Common myeloid progenitor, CD34-positive (primary cell): ENCODE results near the gene MAP2K5.

Experiments used
- CTCF ChIA-PET: fragments of 350-600 bp; sonication (Branson Sonifier 250); formaldehyde crosslinking; loops from one replicate; lab custom pipeline; 2021; ENCODE audit warnings: antibody characterized with exemption; lab: Charles Lee
- POLR2A ChIA-PET: fragments of 350-600 bp; sonication (Branson Sonifier 250); formaldehyde crosslinking; loops from one replicate; lab custom pipeline; 2021; ENCODE audit warnings: antibody characterized with exemption; lab: Charles Lee
- DNase-seq, 3 donors: peaks; one replicate each; pipeline versions ENCODE4 v3.0.0 to v3.0.0-alpha.2; 2013
- H3K27ac ChIP-seq, 2 experiments: 1 replicate in 1 of 2; 2 replicates in 1 of 2; pipeline ENCODE4 v1.7.0; 2013; ENCODE audit warnings: inconsistent platforms in 2 of 2, low read length in 2 of 2, mild to moderate bottlenecking in 2 of 2, low read depth in 1 of 2, moderate library complexity in 1 of 2; ENCODE audit not compliant: severe bottlenecking in 2 of 2, insufficient read depth in 1 of 2, poor library complexity in 1 of 2
- H3K27me3 ChIP-seq, 5 experiments: replicated peaks in 2 of 5; 1 replicate in 3 of 5; 2 replicates in 2 of 5; pipeline versions ENCODE4 v1.6.1 to v1.7.0; 2013; ENCODE audit warnings: low read length in 4 of 5, mild to moderate bottlenecking in 2 of 5, moderate library complexity in 2 of 5, inconsistent platforms in 1 of 5; ENCODE audit not compliant: insufficient read depth in 5 of 5, control insufficient read depth in 4 of 5
- H3K36me3 ChIP-seq, 4 experiments: 1 replicate in 2 of 4; 2 replicates in 2 of 4; pipeline versions ENCODE4 v1.6.1 to v1.7.0; 2013; ENCODE audit warnings: low read length in 3 of 4, control low read depth in 1 of 4, mild to moderate bottlenecking in 1 of 4; ENCODE audit not compliant: control insufficient read depth in 4 of 4, insufficient read depth in 4 of 4
- H3K4me1 ChIP-seq, 4 experiments: 1 replicate in 3 of 4; 2 replicates in 1 of 4; pipeline versions ENCODE4 v1.6.1 to v1.7.1; 2013; ENCODE audit warnings: low read length in 3 of 4, mild to moderate bottlenecking in 3 of 4, control low read depth in 1 of 4, inconsistent platforms in 1 of 4, moderate library complexity in 1 of 4; ENCODE audit not compliant: control insufficient read depth in 4 of 4, insufficient read depth in 4 of 4; ENCODE audit errors: control extremely low read depth in 1 of 4
- H3K4me3 ChIP-seq, 7 experiments: 1 replicate in 4 of 7; 2 replicates in 3 of 7; pipeline versions ENCODE4 v1.5.1 to v1.7.0; 2013; ENCODE audit warnings: mild to moderate bottlenecking in 7 of 7, low read length in 6 of 7, moderate library complexity in 6 of 7, inconsistent platforms in 2 of 7, low read depth in 2 of 7, control low read depth in 1 of 7; ENCODE audit not compliant: insufficient read depth in 4 of 7, control insufficient read depth in 1 of 7; ENCODE audit errors: extremely low read depth in 1 of 7
- H3K9me3 ChIP-seq, 5 experiments: 1 replicate in 4 of 5; 2 replicates in 1 of 5; pipeline versions ENCODE4 v1.6.1 to v1.7.1; 2013; ENCODE audit warnings: low read length in 4 of 5, mild to moderate bottlenecking in 2 of 5, inconsistent platforms in 1 of 5, low read depth in 1 of 5, moderate library complexity in 1 of 5; ENCODE audit not compliant: control insufficient read depth in 4 of 5, insufficient read depth in 2 of 5; ENCODE audit errors: control extremely low read depth in 1 of 5
- WGBS: methylation state at CpG from one replicate; pipeline ENCODE4 v1.1.5; 2013; ENCODE audit not compliant: insufficient coverage; 5-methylcytosine and 5-hydroxymethylcytosine counted together

The MAP2K5 gene

GRCh38 chr15:67512140-67512539 is 30.4 kb upstream of the MAP2K5 start:
- no peak overlapping the region for H3K27ac ChIP-seq
- peaks cover 11 to 39% (median 26%) of the 10 kb centered on the region in 4 experiments for H3K36me3 ChIP-seq
- ChIA-PET CTCF (no interaction called here), POLR2A (no interaction called here)
- no peak for DNase-seq
- no peaks in the 10 kb centered on the region for H3K9me3 ChIP-seq
- WGBS: no CpG with 5 or more reads among the region's 3 CpGs
- H3K4me3 ChIP-seq: no peak overlapping the region
- H3K27me3 ChIP-seq: no peaks in the 10 kb centered on the region
- peaks cover 0 to 8% (median 0%) of the 10 kb centered on the region in 4 experiments for H3K4me1 ChIP-seq

GRCh38 chr15:67512933-67513714 is 29.4 kb upstream of the MAP2K5 start:
- POLR2A ChIA-PET: no interaction called here
- CTCF ChIA-PET: no interaction called here
- WGBS: 88% methylated on average over 7 of the region's 9 CpGs

GRCh38 chr15:67515090-67515489 is 27.4 kb upstream of the MAP2K5 start:
- no peaks in the 10 kb centered on the region for H3K9me3 ChIP-seq
- DNase-seq: no peak
- ChIA-PET POLR2A (no interaction called here), CTCF (interaction anchor here (2.3 kb wide), 1 partner anchor 12 kb away, joined by 6 read pairs; no protein-coding TSS in a partner anchor)
- 100% methylated on average over 2 of the region's 3 CpGs for WGBS
- H3K27ac ChIP-seq: no peak overlapping the region
- peaks cover 0 to 4% (median 0%) of the 10 kb centered on the region in 4 experiments for H3K4me1 ChIP-seq
- no peaks in the 10 kb centered on the region for H3K27me3 ChIP-seq
- H3K36me3 ChIP-seq: peaks cover 11 to 39% (median 26%) of the 10 kb centered on the region in 4 experiments
- H3K4me3 ChIP-seq: no peak overlapping the region

More at GRCh38 chr15:67512933-67513714, 29.4 kb upstream of the MAP2K5 start:
- Histone ChIP-seq H3K4me1 (peaks cover 0 to 8% (median 0%) of the 10 kb centered on the region in 4 experiments), H3K9me3 (no peaks in the 10 kb centered on the region), H3K27ac (no peak overlapping the region), H3K27me3 (no peaks in the 10 kb centered on the region), H3K36me3 (peaks cover 11 to 42% (median 26%) of the 10 kb centered on the region in 4 experiments), H3K4me3 (no peak overlapping the region)
- no peak for DNase-seq

- ChIA-PET CTCF (interaction anchor here (2.3 kb wide), 1 partner anchor 13 kb away, joined by 6 read pairs; no protein-coding TSS in a partner anchor), POLR2A (no interaction called here)
- Histone ChIP-seq H3K36me3 (peaks cover 11 to 39% (median 26%) of the 10 kb centered on the region in 4 experiments), H3K9me3 (no peaks in the 10 kb centered on the region), H3K4me1 (peaks cover 0 to 4% (median 3%) of the 10 kb centered on the region in 4 experiments), H3K27ac (no peak overlapping the region), H3K4me3 (no peak overlapping the region), H3K27me3 (no peaks in the 10 kb centered on the region)
- no CpG with 5 or more reads among the region's 2 CpGs for WGBS
- no peak for DNase-seq
Measured at GRCh38 chr15:67515557-67515956, 26.9 kb upstream of the MAP2K5 start.

GRCh38 chr15:67520321-67521028 is 22.0 kb upstream of the MAP2K5 start:
- Histone ChIP-seq H3K27ac (peak overlapping the region; percentile 69 to 89), H3K36me3 (peaks cover 0 to 12% (median 3%) of the 10 kb centered on the region in 4 experiments), H3K27me3 (no peaks in the 10 kb centered on the region), H3K9me3 (no peaks in the 10 kb centered on the region), H3K4me1 (peaks cover 16 to 33% (median 26%) of the 10 kb centered on the region in 4 experiments), H3K4me3 (peak overlapping the region; percentile 54 to 89 (median 78))
- CTCF ChIA-PET: interaction anchor here (0.6 to 1.0 kb wide), 3 partner anchors 9 to 315 kb away, joined by 3 read pairs; no protein-coding TSS in a partner anchor
- POLR2A ChIA-PET: interaction anchor here (0.7 kb wide), 1 partner anchor 306 kb away, joined by 3 read pairs; no protein-coding TSS in a partner anchor
- WGBS: 16% methylated on average over 14 of the region's 24 CpGs
- peak; percentile 34 to 72 (median 71) for DNase-seq

GRCh38 chr15:67521029-67521782 is 21.3 kb upstream of the MAP2K5 start, which contains the start of gene C15orf61:
C15orf61 (plus strand) TSS chr15:67521131; CDS start chr15:67521249, 118 bp downstream.
- Histone ChIP-seq H3K4me1 (peaks cover 16 to 33% (median 26%) of the 10 kb centered on the region in 4 experiments), H3K36me3 (peaks cover 0 to 6% (median 3%) of the 10 kb centered on the region in 4 experiments), H3K27ac (peak within 1 kb of the TSS; percentile 69 to 89), H3K9me3 (no peaks in the 10 kb centered on the region), H3K4me3 (peak within 1 kb of the TSS; percentile 54 to 89 (median 78)), H3K27me3 (no peaks in the 10 kb centered on the region)
- DNase-seq: peak; percentile 82 to 91 (median 85)
- WGBS: 0% methylated on average over 87 of the region's 94 CpGs
- ChIA-PET CTCF (interaction anchor here (1.0 to 1.6 kb wide), 2 partner anchors 20 to 311 kb away, joined by 3 read pairs; no protein-coding TSS in a partner anchor), POLR2A (interaction anchor here (0.6 to 0.7 kb wide), 2 partner anchors 18 to 21 kb away, joined by 3 to 4 read pairs; partner anchors contain the start of gene MAP2K5)
